ENCODE results near the gene PPM1H.

The PPM1H gene

DNA sequence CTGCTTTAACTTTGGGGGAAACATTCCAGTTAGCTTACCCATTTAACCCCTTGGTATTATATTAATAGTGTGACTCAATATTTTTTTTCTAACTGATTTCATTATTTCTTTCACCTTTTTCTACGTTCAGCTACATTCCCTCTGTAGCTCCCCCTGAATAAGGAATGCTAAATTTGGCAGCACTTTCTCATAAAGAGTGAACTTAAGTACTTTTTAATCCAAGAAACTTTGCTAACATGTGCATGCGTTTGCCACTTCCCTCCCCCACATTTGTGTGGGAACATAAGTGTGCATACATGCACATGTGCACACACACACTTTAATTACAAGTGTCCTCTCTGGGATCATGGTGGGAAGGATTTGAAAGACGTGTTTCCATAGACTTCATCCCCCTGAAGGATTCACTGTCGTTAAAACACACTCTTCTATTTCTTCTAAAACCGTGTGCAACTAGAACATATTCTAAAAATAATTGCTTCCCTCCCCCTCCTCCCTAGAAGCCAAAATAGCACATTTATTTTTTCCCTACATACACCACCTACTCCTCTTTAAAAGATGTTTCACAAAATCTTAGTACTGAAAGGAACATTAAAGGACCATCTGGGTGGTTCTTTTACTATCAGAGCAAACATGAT, 142.6 kb downstream of the PPM1H start:
- no peak for DNase-seq

DNA sequence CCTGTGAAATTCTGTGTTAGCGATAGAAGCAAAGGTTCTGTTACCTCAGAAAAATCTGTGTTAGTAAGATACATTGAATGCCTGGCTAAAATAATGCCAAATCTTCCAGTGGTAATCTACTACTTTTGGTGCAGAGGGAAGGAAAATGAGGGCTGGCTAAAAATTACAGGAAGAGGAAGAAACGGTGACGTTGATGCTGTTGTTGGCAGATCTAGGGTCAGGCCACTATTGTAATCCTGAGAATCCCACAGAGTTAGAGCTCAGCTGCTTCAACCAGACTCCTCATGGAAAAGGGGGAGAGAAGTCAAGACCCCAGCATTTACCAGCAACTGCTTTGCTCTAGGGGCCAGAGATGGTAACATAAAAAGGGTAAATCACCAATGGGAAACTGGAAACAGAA, 145.1 kb downstream of the PPM1H start:
- no peak for DNase-seq

DNA sequence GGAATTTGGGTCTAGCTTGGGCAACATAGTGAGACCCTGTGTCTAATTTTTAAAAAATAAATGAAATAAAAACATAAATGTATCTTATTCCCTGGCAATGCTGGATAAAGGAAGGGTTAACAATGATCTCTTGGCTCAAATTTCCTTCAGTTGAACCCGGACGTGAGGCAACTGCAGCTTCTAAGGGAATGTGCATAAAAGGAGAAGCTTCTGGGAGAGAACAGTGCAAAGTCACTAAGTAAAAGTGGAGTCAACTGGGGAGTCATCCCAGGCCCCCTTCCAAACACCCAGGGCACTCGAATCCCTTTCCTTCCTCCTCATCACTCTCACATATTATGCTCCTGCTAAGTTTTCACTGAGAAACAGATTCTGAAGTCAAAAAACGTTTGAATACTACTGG, 147.3 kb downstream of the PPM1H start:
- no peak for DNase-seq

DNA sequence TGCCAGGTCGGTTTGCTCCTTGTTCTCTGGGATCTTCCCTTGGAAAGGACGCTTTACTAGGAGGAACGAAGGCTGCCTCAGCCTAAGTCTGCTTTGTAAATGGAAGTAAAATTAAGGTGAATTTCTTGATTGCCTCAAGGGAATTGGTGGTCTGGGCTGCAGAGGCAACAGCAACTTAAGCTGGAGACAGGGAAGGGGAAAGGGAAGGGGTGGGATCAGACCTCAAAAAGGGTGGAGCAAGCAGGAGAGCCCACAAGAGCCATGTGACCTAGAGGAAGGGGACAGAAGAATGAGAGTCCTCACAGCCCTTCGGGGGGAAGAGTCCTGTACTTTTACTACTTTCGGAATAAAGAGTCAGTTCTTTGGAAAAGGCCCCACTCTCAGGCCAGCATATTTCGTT, 147.9 kb downstream of the PPM1H start:
- no peak for DNase-seq

DNA sequence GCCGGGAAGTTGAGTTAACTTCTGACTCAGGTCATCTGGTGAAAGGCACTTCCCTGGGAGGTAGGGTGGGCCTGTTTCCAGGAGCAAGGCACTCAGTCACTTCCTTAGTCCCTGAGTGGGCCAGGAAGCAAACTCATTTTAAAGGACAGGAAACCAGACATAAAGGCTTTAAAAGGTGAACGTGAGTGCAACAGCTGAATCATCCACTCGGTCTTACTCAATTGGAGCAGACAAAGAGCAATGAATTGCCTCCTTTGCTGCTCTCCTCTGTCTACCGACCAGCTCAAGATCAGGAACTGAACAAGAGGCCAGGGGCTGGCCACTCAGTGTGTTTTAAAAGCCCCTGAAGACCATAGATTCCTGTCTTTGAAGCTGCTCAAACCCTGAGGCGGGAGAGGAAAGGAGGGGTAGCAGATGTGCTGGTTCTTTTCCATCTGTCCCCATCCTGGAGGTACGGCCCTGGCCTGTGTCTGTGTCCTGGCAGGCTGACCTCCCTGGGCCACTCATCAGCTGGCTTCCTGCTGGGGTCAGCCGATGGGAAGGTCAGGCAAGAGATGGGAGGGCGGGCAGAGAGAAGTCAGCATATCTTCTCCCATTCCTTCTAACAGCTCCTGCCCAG, 148.9 kb downstream of the PPM1H start:
- peak in 1 of 2 donors; percentile 24 for DNase-seq

DNA sequence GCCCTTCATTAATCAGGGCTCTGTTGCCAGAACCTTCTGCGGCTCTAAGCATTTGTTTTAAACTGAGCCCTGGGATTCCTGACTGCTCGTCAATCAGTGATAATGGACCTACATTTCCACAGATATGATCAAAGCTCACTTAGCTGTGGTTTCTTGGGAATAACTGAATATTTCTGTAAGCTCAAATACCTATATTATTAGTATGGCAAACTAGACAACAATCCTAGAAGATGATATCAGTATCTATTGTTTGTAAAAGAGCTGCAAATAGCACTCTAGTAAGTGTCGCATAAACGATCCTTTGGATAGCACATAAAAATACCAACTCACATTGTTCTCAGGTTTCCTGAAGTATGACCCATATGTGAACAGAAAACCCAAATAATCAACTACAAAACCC, 150.4 kb downstream of the PPM1H start:
- DNase-seq = no peak

DNA sequence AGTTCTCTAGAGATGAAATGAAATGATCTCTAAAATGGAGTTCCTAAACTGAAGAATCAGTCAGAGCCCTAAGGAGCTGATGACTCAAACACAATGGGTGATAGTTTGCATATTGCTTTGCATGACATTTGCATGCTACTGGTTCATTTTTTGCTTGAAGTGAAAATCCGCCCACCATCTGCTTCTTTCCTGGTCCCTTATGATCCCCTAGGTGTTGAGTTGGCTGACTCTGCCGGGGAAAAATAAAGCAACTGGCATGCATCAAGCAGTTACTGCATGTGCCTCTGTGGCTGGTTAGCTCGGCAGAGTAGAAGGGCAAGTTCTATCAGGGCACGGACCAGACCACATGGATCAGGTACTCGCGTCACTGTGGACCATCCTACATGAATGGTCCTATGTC, 151.1 kb downstream of the PPM1H start:
- DNase-seq = no peak

DNA sequence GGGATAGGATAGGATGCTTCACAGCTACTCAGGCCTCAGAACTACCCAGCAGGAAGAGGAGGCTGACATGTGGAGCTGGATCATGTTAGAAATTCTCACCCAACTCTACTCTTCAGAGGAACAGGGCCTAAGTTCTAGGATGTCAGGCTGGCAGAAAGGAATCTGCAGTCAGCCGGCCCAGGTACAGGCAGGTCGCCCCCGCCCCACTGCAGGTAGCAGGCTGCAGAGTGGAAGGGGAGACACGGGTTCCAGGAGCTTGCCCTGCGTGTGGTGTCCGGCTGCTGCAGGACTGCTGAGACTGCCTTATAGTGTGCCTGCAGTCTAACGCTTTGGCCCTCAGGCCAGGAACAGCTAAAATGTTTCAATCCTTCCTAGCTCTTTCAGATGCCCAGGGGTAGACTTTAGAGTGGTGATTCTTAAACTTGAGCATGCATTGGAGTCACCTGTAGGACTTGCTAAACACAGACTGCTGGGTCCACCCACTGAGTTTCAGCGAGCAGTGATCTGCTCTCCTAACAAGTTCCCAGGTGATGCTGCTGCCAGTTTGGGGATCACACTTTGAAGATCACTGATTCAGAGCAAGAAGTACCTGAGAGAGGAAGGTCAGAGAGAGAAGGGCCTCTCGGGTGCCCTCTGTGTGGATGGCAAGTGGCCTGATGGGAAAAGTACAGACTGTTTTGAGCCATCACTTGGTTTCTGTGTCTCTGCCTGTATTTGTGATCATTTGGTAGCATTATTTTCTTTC, 153.6 kb downstream of the PPM1H start:
- DNase-seq = no peak

DNA sequence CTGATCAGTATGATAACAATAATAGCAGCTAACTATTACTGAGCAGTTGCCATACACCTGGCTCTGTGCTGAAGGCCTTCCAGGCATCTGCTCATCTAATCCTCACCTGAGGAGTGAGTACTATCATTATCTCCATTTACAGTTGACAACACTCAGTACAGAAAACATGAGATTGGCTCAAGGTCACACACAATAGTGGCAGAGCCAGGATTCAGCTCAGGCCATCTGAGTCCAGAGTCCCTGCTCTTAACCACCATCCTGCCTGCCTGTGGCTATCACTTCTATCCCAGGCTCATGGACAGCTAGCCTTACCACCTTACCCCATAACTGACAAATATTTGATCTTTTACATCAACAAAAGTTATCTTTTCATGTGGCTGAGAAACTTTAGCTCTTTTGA, 155.5 kb downstream of the PPM1H start:
- no peak for DNase-seq

DNA sequence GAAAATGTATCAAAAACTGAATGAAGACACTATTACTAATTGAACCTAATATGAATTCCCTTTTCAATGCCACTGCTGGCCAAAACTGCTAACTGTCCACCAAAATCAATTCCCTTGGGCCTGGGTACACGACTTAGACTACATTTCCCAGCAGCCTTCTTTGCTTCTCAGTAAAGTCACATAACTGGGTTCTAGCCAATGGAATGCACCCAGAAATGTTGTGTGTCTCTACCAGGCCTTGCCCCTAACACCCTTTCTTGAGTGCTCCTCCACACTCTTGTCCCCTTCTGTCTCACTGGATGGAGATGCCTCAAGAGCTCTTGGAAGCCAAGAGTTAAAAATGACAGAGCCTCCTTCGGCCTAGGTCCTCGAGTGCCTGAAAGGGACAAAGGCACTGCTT, 156.8 kb downstream of the PPM1H start:
- no peak for DNase-seq

DNA sequence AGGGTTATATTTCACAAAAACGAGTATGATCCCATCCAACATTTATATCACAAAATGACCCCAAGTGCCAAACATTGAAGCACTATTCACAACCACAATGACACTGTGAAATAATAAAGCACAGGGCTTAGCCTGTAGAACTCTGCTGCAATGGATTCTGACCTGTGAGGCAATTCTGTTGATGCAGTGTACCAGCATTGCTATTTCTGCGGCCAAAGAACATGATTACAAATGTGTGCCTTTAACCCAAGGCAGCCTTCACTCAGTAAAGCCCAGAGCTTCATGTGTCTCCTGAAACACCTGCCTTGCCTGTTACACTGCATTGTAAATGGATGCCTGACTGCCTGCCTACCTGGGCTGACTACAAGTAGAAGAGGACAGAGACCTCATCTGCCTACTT, 158.0 kb downstream of the PPM1H start:
- DNase-seq = no peak

DNA sequence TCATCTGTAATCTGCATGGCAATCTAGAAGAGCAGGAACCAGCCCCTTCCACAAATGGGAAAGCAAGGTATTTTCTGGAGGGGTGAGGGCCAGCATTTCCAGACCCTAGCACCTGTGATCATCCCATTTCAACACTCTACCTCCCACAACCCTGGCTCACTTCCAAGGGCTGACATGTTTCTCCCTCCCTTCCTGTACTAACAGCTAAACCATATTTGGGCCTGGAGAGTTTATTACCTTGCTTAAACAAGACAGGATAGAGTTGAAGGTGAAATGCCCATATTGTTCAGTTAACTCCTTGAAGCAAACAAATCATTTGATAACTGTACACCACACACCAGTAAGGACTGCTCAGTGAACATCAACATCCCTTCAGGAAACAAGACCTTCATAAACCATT, 158.4 kb downstream of the PPM1H start:
- no peak for DNase-seq

DNA sequence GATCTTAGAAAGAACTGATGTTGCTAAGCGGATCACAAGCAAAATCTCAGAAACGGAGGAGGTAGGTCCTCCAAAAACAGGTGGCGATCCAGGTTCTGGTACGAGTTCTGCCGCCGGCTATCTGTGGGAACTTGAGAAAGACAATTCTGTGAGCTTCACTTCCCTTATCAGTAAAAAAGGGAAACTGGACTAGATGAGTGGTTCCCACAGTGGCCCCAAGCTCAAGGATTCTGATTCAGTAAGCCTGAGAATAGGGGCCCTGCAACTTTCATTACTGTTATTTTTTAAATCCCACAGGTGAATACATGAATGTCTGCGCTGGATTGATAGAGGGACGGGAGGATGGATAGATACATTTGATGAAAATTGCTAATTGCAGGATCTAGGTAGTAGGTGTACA, 160.2 kb downstream of the PPM1H start:
- no peak for DNase-seq

DNA sequence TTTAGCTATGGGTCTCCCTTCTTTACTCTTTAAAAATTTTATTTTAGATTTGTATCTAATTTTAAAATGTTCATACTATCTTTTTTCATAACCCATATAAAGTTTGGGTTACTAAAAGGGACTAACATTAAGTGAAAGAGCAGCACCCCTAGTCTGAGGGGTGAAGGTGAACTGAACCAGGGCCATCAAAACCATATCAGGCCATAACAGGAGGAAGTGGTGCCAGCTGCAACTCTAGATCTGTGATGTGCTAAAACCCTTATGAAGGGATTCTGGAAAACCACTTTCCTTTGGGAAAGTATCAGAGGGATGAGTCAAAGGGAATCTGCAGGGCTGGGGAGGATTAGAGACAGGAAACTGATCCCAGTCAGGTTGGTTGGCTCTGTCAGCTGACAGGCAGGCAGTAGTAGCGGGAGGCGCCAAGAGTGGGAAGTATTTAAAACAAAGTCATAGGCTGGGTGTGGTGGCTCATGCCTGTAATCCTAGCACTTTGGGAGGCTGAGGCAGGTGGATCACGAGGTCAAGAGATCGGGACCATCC, 162.5 kb downstream of the PPM1H start:
- no peak for DNase-seq

DNA sequence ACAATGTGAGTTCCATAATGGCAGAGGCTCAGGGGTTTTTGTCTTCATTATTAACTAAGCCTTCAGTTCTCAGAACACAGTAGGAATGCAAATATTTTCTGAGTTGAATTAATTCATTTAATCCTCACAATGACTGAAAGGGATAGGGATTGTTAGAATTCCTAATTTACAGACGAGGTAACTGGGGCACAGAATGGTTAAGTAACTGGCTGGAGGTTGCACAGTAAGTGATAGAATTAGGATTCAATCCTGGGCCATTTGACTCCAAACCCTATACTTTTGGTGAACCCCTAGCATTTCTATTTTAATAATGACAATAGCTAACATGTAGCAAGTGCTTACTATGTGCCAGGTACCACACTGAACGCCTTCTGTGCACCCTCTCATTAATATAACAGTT, 163.1 kb downstream of the PPM1H start:
- no peak for DNase-seq

DNA sequence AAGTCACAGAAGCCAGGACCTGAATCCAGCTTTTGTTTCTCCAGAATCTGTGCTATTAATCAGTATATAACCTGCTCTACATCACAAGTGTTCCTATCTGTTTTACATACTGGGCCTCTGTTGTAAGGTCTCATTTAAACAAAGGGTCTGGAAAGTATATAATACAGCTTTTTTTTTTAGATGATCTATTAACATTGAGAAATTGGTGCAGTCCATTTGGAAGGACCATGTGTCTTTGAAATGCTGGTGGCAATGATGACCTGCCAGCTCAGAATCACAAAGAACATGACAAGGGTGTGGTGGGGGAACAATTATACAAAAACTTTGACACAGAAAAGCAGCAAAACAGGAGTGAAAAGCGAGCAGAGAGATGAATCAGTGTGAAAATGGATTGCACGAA, 164.6 kb downstream of the PPM1H start:
- no peak for DNase-seq

DNA sequence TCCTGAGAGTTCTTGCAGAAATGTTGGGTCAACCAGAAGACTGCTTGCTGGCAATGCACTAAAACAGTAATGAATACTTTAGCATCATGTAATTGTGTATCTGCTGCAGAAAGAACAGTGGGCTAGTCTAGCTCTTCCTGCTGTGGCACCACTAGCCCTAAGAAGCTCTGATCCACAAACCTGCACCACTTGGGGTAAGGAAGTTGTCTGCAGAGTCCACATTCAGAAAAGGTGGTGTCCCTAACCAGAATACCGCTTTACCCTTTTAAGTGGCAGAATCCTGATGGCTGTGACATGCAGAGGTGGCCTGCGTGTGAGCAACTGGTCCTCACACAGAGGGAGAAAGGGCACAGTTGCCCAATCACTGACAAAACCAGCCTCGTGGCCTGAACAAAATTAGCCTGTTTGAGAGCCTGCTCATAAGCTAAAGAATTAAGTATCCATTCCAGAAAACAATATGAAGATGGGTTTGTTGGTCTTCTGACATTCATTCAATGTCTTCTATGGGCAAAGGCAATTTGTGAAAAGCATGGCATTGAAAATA, 165.8 kb downstream of the PPM1H start:
- no peak for DNase-seq

DNA sequence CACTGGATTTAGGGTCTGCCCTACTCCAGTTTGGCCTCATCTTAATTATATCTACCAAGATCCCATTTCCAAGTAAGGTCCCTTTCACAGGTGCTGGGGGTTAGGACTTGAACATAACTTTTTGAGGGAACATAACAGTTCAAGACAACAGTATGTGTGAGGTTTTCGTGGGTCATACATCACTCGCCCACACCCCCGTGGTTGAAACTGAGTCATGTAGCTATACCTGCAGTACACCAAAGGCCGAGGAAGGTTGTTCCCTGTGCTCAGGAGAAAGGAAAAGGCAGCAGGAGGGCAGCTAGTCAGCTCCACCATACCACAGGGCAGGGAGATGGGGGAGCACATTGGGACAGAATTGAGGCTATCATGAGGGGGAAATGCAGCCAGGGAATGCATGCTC, 167.0 kb downstream of the PPM1H start:
- no peak for DNase-seq

DNA sequence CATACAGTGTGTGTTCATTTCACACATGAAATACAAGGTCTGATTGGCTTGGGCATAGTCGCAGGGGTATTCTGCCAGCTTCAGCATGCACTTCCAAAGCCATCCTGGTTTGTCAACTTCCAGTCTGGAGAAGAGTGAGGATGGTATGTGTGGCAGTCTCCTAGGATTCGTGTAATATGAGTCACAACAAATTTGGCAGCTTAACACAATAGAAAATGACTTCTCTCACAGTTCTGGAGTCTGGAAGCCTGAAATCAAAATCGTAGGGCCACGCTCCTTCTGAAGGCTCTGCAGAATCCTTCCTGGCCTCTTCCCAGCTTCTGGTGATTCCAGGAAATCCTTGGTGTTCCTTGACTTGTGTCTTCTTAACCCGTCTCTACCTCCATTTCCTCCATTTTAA, 167.5 kb downstream of the PPM1H start:
- DNase-seq = no peak

DNA sequence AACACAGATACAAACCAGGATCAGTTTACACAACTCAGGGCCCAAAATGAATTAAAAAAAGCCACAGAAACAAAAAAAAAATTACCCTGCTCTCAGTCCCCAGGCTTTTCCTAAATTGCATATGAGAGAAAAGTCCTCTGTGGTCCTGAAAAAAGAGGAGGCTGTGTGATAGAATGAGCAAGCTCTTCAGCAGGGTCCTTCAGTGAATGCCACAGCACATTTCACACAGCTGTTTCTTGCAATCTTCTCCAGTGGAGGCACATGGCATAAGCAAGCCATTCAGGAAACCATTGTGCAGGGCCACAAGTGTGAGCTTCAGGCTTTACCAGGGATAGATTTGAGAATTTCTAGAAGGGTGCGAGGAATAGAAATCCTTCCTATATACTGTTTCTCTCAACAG, 168.5 kb downstream of the PPM1H start:
- DNase-seq = no peak

DNA sequence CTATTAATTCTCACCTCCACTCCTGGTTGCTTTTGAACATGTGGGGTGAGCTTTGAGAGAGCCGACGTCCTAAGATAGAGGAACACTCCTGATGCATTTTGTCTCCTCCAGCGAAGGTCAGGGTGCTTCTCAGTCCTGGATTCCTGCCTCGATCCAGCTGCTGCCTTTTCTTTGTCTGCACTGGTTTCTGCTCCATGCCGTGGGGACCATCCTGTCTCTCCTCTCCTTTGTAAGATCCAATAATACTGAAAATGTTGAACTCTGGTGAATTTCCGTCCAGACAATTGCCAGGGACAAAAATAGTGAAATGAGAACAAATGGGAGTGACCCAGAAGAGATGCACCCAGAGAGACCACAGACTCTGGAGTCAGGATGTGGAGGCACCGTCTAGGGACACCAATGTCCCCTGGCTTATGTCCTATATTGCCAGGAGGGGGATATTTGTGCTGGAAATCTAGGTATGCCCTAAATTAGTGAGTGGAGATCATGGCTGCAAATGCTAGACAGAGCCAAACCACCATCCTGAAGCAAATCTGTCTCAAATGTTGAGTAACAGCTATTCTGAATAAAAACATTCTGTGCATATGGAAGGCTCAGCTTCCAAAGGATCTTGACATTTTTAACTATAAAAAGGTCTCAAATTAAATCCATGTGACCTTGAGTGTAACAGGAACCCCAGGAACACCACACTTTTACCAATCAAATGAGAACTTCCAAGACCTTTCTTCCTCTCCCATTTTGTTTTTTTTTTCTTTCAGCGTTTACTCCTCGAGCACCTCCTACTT, 170.9 kb downstream of the PPM1H start:
- DNase-seq = no peak

DNA sequence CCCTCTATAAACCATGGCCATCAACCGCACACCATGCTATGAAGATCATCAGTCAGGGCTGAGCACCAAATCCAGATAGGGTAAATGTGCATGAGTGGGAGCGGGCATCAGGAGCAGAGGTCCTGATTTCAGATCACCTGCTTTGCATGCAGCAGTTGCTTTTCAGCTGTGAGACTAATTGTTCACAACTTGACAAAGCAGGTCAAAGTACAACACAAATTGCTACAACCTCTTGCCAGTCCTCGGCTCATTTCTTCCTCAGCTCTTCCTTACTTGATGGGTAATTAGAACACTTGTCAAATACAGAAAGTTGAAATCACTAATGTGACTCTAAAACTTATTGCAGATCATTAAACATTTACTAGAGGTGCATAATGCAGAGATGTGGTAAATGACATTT, 171.6 kb downstream of the PPM1H start:
- no peak for DNase-seq

DNA sequence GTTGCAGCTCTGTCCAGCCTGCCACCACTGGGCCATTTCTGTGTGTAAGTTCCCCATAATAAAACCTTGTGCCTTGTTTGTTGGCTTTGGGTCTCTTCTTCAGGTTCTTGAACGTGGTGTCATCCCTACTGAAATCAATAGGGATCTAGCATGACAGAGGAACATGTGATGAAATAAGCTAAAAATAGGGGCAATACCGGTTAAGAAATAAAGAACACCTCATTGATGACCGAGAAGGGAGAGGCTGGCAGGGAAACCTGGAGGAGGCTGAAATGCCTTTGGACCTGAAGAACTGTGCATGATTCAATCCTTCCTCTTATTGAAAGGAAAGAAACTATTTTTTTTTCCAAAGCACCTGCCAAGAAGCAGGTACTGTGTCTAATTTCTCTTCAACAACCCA, 172.3 kb downstream of the PPM1H start:
- no peak for DNase-seq

Measured in CD4-positive, alpha-beta T cell treated with Interleukin-1 beta for 1 hour (primary cell).